ENCODE results near the gene NDUFAB1.

GRCh38 chr16:23609929-23610328 is 13.8 kb upstream of the NDUFAB1 start:
- no peak for TF ChIP-seq CTCF (IDR thresholded peaks at IDR 0.05)
- TF ChIP-seq POLR2A (IDR thresholded peaks at IDR 0.05) = no peak
- TF ChIP-seq POLR2AphosphoS5 (IDR thresholded peaks at IDR 0.05) = no peak
